ENCODE data around the gene AOPEP.

The AOPEP gene

GRCh38 chr9:95000821-95001220, 274.3 kb downstream of the AOPEP start (continued):
- TF ChIP-seq ZSCAN16 (tag by site-specific recombination; IDR thresholded peaks at IDR 0.05) (no peak), KLF16 (tag by site-specific recombination; IDR thresholded peaks at IDR 0.05) (no peak), ZNF560 (tag by site-specific recombination; IDR thresholded peaks at IDR 0.05; ENCODE audit: borderline replicate concordance) (no peak), SP7 (tag by site-specific recombination; IDR thresholded peaks at IDR 0.05) (no peak), ZNF132 (tag by site-specific recombination; IDR thresholded peaks at IDR 0.05; ENCODE audit: borderline replicate concordance) (no peak), ZNF23 (tag by site-specific recombination; IDR thresholded peaks at IDR 0.05; ENCODE audit: borderline replicate concordance) (no peak), ZNF785 (tag by site-specific recombination; IDR thresholded peaks at IDR 0.05) (no peak), HOXD13 (CRISPR knock-in tag; IDR thresholded peaks at IDR 0.05; ENCODE audit: borderline replicate concordance) (no peak), ZBTB26 (tag by site-specific recombination; optimal IDR thresholded peaks at IDR 0.05) (no peak), ZNF155 (tag by site-specific recombination; IDR thresholded peaks at IDR 0.05) (no peak), ZFP37 (tag by site-specific recombination; IDR thresholded peaks at IDR 0.05) (no peak)

GRCh38 chr9:95001720-95002119, 275.2 kb downstream of the AOPEP start:
- no peaks in the 10 kb centered on the region; the same call in 1 of the 2 replicates for H3K4me1 ChIP-seq (ENCODE audit: control insufficient read depth, insufficient read depth, low read length)
- CTCF ChIA-PET = interaction anchor here (1.0 to 2.1 kb wide), 4 partner anchors 50 to 219 kb away, joined by 3 to 7 read pairs (median 4); no protein-coding TSS in a partner anchor
- TF ChIP-seq PATZ1 (tag by site-specific recombination; IDR thresholded peaks at IDR 0.05) (no peak), ZNF791 (tag by site-specific recombination; IDR thresholded peaks at IDR 0.05) (no peak), ZNF121 (tag by site-specific recombination; IDR thresholded peaks at IDR 0.05) (peak; percentile 83)
- H3K9me3 ChIP-seq (ENCODE audit: control insufficient read depth, insufficient read depth, low read depth, low read length) = no peaks in the 10 kb centered on the region
- no peak overlapping the region for H3K27ac ChIP-seq (ENCODE audit: extremely low read depth, low read depth, low read length)
- H3K36me3 ChIP-seq (ENCODE audit: control insufficient read depth in 2 of 2, insufficient read depth in 1 of 2, low read length in 2 of 2) = no peaks in the 10 kb centered on the region
- H3K4me3 ChIP-seq (ENCODE audit: low read depth, low read length) = no peak overlapping the region
- POLR2A ChIA-PET = no interaction called here

GRCh38 chr9:95003689-95004410, 277.4 kb downstream of the AOPEP start:
- TF ChIP-seq SP2 (tag by site-specific recombination; IDR thresholded peaks at IDR 0.05) (0 out of 2 replicates have a peak, but pooled peaks have one; percentile 20), ZNF10 (tag by site-specific recombination; IDR thresholded peaks at IDR 0.05) (peak; percentile 98), ZNF366 (tag by site-specific recombination; conservative IDR thresholded peaks at IDR 0.05) (peak; percentile 32; the same call in 1 of the 2 replicates), INSM2 (tag by site-specific recombination; IDR thresholded peaks at IDR 0.05) (no peak), ZNF585B (tag by site-specific recombination; IDR thresholded peaks at IDR 0.05) (no peak), ZBTB17 (tag by site-specific recombination; IDR thresholded peaks at IDR 0.05) (no peak), SCRT2 (tag by site-specific recombination; IDR thresholded peaks at IDR 0.05) (peak; percentile 62; the same call in 1 of the 2 replicates), SP3 (tag by site-specific recombination; IDR thresholded peaks at IDR 0.05) (peak; percentile 65), ZNF391 (tag by site-specific recombination; IDR thresholded peaks at IDR 0.05; ENCODE audit: borderline replicate concordance, low read depth) (no peak), ZNF335 (tag by site-specific recombination; conservative IDR thresholded peaks at IDR 0.05) (peak; percentile 85)
- peak overlapping the region; percentile 75; the same call in 1 of the 2 replicates for H3K27ac ChIP-seq (ENCODE audit: extremely low read depth, low read depth, low read length)
- H3K4me3 ChIP-seq (ENCODE audit: low read depth, low read length) = peak overlapping the region; percentile 73
- no peaks in the 10 kb centered on the region for H3K9me3 ChIP-seq (ENCODE audit: control insufficient read depth, insufficient read depth, low read depth, low read length)
- H3K4me1 ChIP-seq (ENCODE audit: control insufficient read depth, insufficient read depth, low read length) = no peaks in the 10 kb centered on the region; the same call in 1 of the 2 replicates
- ChIA-PET POLR2A (interaction anchor here (1.1 kb wide), 1 partner anchor 53 kb away, joined by 3 read pairs; no protein-coding TSS in a partner anchor), CTCF (interaction anchor here (0.9 to 1.1 kb wide), 2 partner anchors 14 to 1214 kb away, joined by 3 to 4 read pairs; no protein-coding TSS in a partner anchor)
- H3K36me3 ChIP-seq (ENCODE audit: control insufficient read depth in 2 of 2, insufficient read depth in 1 of 2, low read length in 2 of 2) = no peaks in the 10 kb centered on the region

Measured in HEK293 (cell line).